OCI-LY7 (cell line): Measurements from ENCODE around the gene ZNF474. TPM values are rescaled to one million over a fixed set of nuclear protein-coding genes. Genes with fewer than 3 reads are reported as not detected.

Experiments
- BruUV-seq: library from RNA; stranded (reverse); fragments of 400-500 nt; replicated peaks from 2 replicates; lab custom pipeline; 2021; lab: Mats Ljungman, UMichigan
- CTCF ChIA-PET: fragments of 300-600 bp; sonication (Branson Sonifier 250); formaldehyde crosslinking; loops from one replicate; lab custom pipeline; 2022; ENCODE audit warnings: antibody characterized with exemption; ENCODE audit not compliant: unreplicated experiment; lab: Charles Lee
- POLR2A ChIA-PET: fragments of 300-600 bp; sonication (Branson Sonifier 250); formaldehyde crosslinking; loops from one replicate; lab custom pipeline; 2022; ENCODE audit warnings: antibody characterized with exemption; lab: Charles Lee
- DNase-seq: peaks from one replicate; pipeline ENCODE4 v3.0.0-alpha.2; 2015; ENCODE audit warnings: low spot score
- H2AFZ ChIP-seq: fragments of 200-600 bp; sonication (generic), shearing (Covaris generic); 2 replicates; pipeline ENCODE4 v1.6.1; 2014; ENCODE audit warnings: mild to moderate bottlenecking, antibody characterized with exemption, low read length, moderate library complexity
- H3K27ac ChIP-seq: fragments of 200-600 bp; sonication (generic); 2 replicates; pipeline ENCODE4 v1.5.1; 2014; ENCODE audit warnings: mixed run types, low read depth, mild to moderate bottlenecking, moderate library complexity, low read length, inconsistent platforms; ENCODE audit not compliant: poor library complexity, severe bottlenecking
- H3K36me3 ChIP-seq: fragments of 200-600 bp; sonication (generic); 2 replicates; pipeline ENCODE4 v1.6.1; 2014; ENCODE audit warnings: mild to moderate bottlenecking, antibody characterized with exemption, low read length, moderate library complexity, mixed read lengths; ENCODE audit not compliant: insufficient read depth
- H3K4me1 ChIP-seq: fragments of 200-600 bp; sonication (generic); 2 replicates; pipeline ENCODE4 v1.5.1; 2014; ENCODE audit warnings: mild to moderate bottlenecking, low read length; ENCODE audit not compliant: insufficient read depth, poor library complexity, severe bottlenecking
- H3K4me2 ChIP-seq: fragments of 200-600 bp; sonication (generic); 2 replicates; pipeline ENCODE4 v1.6.1; 2014; ENCODE audit warnings: mild to moderate bottlenecking, low read length
- H3K4me3 ChIP-seq: fragments of 200-600 bp; sonication (generic); 2 replicates; pipeline ENCODE4 v1.5.1; 2014; ENCODE audit warnings: mild to moderate bottlenecking, low read depth, low read length; ENCODE audit not compliant: poor library complexity, severe bottlenecking
- H3K79me2 ChIP-seq: fragments of 200-600 bp; sonication (generic); 2 replicates; pipeline ENCODE4 v1.6.1; 2016; ENCODE audit warnings: low read depth, mild to moderate bottlenecking, low read length, moderate library complexity, mixed read lengths; ENCODE audit not compliant: insufficient read depth
- H3K9me2 ChIP-seq: fragments of 200-600 bp; sonication (generic); 2 replicates; pipeline ENCODE4 v1.6.1; 2016; ENCODE audit warnings: mild to moderate bottlenecking, low read length, mixed read lengths; ENCODE audit not compliant: insufficient read depth
- H3K9me3 ChIP-seq: fragments of 200-600 bp; sonication (generic); 2 replicates; pipeline ENCODE4 v1.6.1; 2014; ENCODE audit warnings: mild to moderate bottlenecking, mixed run types, low read length, mixed read lengths
- H4K20me1 ChIP-seq: fragments of 200-600 bp; sonication (generic); 2 replicates; pipeline ENCODE4 v1.6.1; 2014; ENCODE audit warnings: mild to moderate bottlenecking, antibody characterized with exemption, low read length, moderate library complexity, mixed read lengths; ENCODE audit not compliant: insufficient read depth
- EZH2phosphoT487 ChIP-seq: fragments of 200-600 bp; sonication (generic); IDR thresholded peaks from 2 replicates; pipeline ENCODE4 v1.6.1; 2018; ENCODE audit warnings: low read depth, borderline replicate concordance, mild to moderate bottlenecking, mixed run types, antibody characterized with exemption, low read length, moderate library complexity, mixed read lengths
- intact Hi-C: fragments of 100-400 bp; cut with micrococcal nuclease; formaldehyde crosslinking; loops from one replicate; pipeline ENCODE4 v1.10.0; 2022; ENCODE audit not compliant: unreplicated experiment
- total RNA-seq, 2 experiments: library from RNA; depleted of rRNA in 1 of 2; stranded (reverse); fragments of >200 nt in 1 of 2; shearing (Covaris generic) in 1 of 2; gene quantifications; 2 replicates each; pipeline ENCODE4 v1.2.3, GENCODE V29; 2014 to 2022
- TF ChIP-seq, protein P1 (sequence below): fragments of 200-600 bp; sonication (generic); conservative IDR thresholded peaks from 2 replicates; pipeline ENCODE4 v1.5.1; 2014; ENCODE audit warnings: mild to moderate bottlenecking, antibody characterized with exemption, low read length, moderate library complexity, mixed read lengths

The ZNF474 gene
- total RNA-seq, 2 experiments from 2014 or later, result not detected

DNA sequence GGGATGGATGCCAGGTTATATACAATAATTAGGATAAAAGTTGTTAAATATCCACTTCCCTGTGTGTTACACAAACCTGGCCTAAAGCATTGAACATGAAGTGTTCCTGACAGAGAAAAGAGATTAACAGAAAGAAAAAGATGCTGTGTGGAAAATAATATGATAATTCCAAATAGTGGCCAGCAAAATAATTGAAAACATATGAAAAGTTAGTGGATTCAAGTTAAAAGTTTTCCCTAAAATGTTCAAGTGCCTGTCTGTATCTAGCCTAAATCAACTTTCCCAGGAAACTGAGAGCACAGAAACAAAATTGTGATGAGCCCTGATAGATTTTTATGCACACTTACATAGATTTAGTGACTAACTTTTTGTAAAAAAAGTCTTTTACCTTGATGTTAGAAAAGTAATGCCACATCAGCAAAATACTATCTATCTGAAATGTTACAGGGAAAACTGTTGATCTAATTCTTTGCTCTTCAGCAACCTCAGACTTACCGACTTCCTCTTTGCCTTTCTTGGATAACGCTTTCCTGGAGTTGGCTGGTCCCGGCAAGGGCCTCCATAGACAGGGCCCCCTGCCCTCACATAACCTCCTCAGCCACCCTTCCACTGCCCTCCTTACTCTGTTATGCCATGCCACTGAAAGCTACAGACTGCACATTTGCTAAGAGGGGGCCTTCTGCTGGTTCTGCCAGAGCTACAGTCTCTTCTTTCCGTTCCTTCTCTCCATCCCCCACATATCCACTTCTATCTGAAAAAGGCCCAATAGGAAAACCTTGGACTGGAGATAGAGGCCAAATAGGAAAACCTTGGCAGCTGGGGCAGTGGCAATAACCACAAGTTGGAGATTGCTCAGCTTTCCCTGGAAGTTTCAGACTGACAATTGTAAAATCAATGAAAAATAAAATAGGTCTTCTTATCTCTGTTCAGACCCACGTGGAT, 44.4 kb downstream of the ZNF474 start:
- H3K36me3 ChIP-seq, result no peaks in the 10 kb centered on the region
- DNase-seq, result no peak
- no peaks in the 10 kb centered on the region for H3K9me3 ChIP-seq
- no peaks in the 10 kb centered on the region for H3K4me1 ChIP-seq
- no peaks in the 10 kb centered on the region for H3K9me2 ChIP-seq
- BruUV-seq, result no TSS peak
- ChIA-PET CTCF (no interaction called here), POLR2A (no interaction called here)
- H2AFZ ChIP-seq, result no peak overlapping the region
- H3K4me2 ChIP-seq, result no peak overlapping the region
- no peaks in the 10 kb centered on the region for H4K20me1 ChIP-seq
- intact Hi-C loops, result no loop called here
- no peak overlapping the region for H3K27ac ChIP-seq
- H3K4me3 ChIP-seq, result no peak overlapping the region
- H3K79me2 ChIP-seq, result no peaks in the 10 kb centered on the region
- TF ChIP-seq, protein P1, sequence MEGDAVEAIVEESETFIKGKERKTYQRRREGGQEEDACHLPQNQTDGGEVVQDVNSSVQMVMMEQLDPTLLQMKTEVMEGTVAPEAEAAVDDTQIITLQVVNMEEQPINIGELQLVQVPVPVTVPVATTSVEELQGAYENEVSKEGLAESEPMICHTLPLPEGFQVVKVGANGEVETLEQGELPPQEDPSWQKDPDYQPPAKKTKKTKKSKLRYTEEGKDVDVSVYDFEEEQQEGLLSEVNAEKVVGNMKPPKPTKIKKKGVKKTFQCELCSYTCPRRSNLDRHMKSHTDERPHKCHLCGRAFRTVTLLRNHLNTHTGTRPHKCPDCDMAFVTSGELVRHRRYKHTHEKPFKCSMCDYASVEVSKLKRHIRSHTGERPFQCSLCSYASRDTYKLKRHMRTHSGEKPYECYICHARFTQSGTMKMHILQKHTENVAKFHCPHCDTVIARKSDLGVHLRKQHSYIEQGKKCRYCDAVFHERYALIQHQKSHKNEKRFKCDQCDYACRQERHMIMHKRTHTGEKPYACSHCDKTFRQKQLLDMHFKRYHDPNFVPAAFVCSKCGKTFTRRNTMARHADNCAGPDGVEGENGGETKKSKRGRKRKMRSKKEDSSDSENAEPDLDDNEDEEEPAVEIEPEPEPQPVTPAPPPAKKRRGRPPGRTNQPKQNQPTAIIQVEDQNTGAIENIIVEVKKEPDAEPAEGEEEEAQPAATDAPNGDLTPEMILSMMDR, result no peak
- TF ChIP-seq EZH2phosphoT487, result no peak

DNA sequence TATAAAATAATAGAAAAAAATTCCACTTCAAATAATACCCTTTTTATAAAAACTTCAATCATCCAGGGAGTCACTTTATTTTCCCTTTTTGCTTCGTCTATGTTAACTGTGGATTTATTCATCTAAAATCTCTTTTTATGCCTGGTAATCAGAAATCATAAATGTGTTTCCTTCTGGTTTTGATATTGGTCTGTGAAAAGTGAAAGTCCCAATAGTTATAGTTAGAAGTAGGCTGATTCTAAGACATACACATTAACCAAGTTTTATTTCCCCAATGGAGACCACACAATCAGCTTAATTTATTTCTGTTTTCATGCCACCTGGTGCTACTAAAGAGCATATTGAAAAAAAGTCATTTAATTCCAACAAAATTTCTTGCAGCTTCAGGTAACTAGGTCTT, 45.7 kb downstream of the ZNF474 start:
- Histone ChIP-seq H3K9me3 (no peaks in the 10 kb centered on the region), H3K27ac (no peak overlapping the region), H3K36me3 (no peaks in the 10 kb centered on the region), H3K4me3 (no peak overlapping the region), H3K9me2 (no peaks in the 10 kb centered on the region), H3K79me2 (no peaks in the 10 kb centered on the region), H2AFZ (no peak overlapping the region), H4K20me1 (no peaks in the 10 kb centered on the region), H3K4me2 (no peak overlapping the region), H3K4me1 (no peaks in the 10 kb centered on the region)
- TF ChIP-seq, protein P1, result no peak
- TF ChIP-seq EZH2phosphoT487, result no peak
- DNase-seq, result no peak
- intact Hi-C loops, result no loop called here
- BruUV-seq, result no TSS peak
- CTCF ChIA-PET, result no interaction called here
- POLR2A ChIA-PET, result no interaction called here

DNA sequence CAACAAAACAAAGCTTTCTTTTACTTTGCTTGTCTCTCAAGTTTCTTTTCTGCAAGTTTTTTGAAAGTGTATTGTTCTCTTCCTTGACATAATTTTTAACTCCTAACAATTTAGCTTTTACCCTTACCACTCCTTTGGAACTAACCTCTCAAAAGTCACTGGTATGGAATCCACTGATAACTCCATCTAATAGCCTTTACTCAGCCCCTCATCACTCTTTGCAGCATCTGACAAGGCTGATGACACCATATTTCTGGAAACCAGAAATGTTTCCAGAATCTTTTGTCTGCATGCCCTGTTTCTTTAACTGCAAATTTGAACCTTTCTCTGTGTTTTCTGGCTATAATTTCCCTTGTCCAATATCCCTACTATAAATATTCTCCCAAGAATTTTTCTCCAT, 46.5 kb downstream of the ZNF474 start:
- Histone ChIP-seq H3K79me2 (no peaks in the 10 kb centered on the region), H3K4me2 (no peak overlapping the region), H3K9me3 (no peaks in the 10 kb centered on the region), H4K20me1 (no peaks in the 10 kb centered on the region), H3K36me3 (no peaks in the 10 kb centered on the region), H2AFZ (no peak overlapping the region), H3K9me2 (no peaks in the 10 kb centered on the region), H3K4me1 (no peaks in the 10 kb centered on the region), H3K4me3 (no peak overlapping the region), H3K27ac (no peak overlapping the region)
- TF ChIP-seq, protein P1, result no peak
- no peak for TF ChIP-seq EZH2phosphoT487
- DNase-seq, result no peak
- BruUV-seq, result no TSS peak
- intact Hi-C loops, result no loop called here
- ChIA-PET POLR2A (no interaction called here), CTCF (no interaction called here)
